Astrocyte of the spinal cord (primary cell): Measurements from ENCODE around the gene TMSB15C.
"Not testable (repeated sequence)": the region's sequence is repeated elsewhere in the genome, so short reads cannot be mapped to it uniquely, and the experiment has no call there.

Experiments
- DNase-seq: peaks from one replicate; pipeline ENCODE4 v3.0.0; 2011; ENCODE audit warnings: low read depth, low spot score
- H3K4me3 ChIP-seq: 2 replicates; pipeline ENCODE4 v1.5.1; 2011; ENCODE audit warnings: low read depth, mild to moderate bottlenecking, low read length, moderate library complexity
- CTCF ChIP-seq: IDR thresholded peaks from 2 replicates; pipeline ENCODE4 v1.5.1; 2012; ENCODE audit warnings: low read depth, mild to moderate bottlenecking, low read length, inconsistent platforms
- in situ Hi-C: cut with HindIII; loops from 2 replicates; pipeline ENCODE4 v1.10.0; 2017; ENCODE audit warnings: low sequenced_read_pairs

Gene TMSB15C

GRCh38 chrX:104075778-104076445, at the start of gene TMSB15C:
TSS of gene TMSB15C (minus strand) at chrX:104076236.
- H3K4me3 ChIP-seq, DNase-seq, in situ Hi-C loops: not testable (repeated sequence)

- no peak for DNase-seq
- H3K4me3 ChIP-seq: no peak overlapping the region
- in situ Hi-C loops: no loop called here
- TF ChIP-seq CTCF: no peak
These were observed 46.8 kb upstream of the TMSB15C start for GRCh38 chrX:104122829-104123228.

GRCh38 chrX:104118765-104119164, 42.7 kb upstream of the TMSB15C start:
- H3K4me3 ChIP-seq: no peak overlapping the region
- in situ Hi-C loops: no loop called here
- DNase-seq: no peak
- no peak for TF ChIP-seq CTCF

GRCh38 chrX:104117759-104118158, 41.7 kb upstream of the TMSB15C start:
- in situ Hi-C loops: no loop called here
- TF ChIP-seq CTCF: no peak
- no peak overlapping the region for H3K4me3 ChIP-seq
- DNase-seq: no peak

GRCh38 chrX:104113222-104113965, 37.4 kb upstream of the TMSB15C start:
- DNase-seq: peak; percentile 49
- peak; percentile 57 for TF ChIP-seq CTCF
- in situ Hi-C loops: no loop called here
- peak overlapping the region; percentile 54 for H3K4me3 ChIP-seq

GRCh38 chrX:104112326-104112951, 36.4 kb upstream of the TMSB15C start, which contains the start of gene ZCCHC18:
TSS of gene ZCCHC18 (plus strand) at chrX:104112523. CDS start at chrX:104114112, 1,589 bp downstream.
- in situ Hi-C loops: no loop called here
- peak within 1 kb of the TSS; percentile 54 for H3K4me3 ChIP-seq
- no peak for TF ChIP-seq CTCF
- DNase-seq: peak; percentile 72

GRCh38 chrX:104110491-104111240, 34.6 kb upstream of the TMSB15C start:
- DNase-seq, H3K4me3 ChIP-seq, in situ Hi-C loops: not testable (repeated sequence)
